ENCODE results near the gene MFSD11. TPM values are rescaled to one million over a fixed set of nuclear protein-coding genes. Genes with fewer than 3 reads are reported as not detected.
"Not testable (repeated sequence)": the region's sequence is repeated elsewhere in the genome, so short reads cannot be mapped to it uniquely, and the experiment has no call there.

Gene MFSD11
- total RNA-seq, 1 donor from 2014 or later = 20.8 TPM

DNA sequence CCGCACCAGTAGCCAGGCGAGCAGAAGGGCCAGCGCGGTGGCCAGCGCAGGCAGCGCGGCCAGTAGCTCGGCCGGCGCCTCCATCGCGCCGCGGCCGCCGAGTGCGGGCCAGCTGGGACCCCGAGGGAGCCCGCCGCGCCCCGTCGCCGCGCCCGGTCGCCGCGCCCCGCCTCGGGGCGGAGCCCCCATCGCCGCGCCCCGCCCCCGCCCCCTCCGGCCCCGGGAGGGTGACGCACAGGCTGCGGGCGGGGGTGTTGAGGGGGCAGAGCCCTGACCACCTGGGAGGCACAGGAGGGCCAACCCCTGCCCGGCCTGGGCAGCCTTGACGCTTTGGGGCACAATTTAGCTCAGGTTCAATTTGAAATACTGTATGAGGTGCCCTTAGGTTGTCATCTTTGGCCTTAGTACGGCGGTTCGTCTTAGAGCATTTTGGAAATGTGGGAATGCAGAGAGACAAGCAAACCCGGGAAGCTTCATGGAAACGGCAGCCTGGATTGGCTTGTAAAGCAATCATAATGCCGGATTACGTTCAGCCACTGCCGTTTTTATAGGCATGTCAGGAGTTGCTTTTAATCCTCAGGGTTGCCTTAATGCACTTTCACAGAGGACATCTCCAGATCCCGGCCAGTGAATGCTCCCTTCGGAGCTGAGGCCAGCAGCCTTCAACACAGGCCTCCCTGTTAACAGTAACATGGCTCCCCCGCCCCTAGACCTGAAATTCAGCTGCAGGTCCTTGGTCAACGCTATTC lies 26.9 kb upstream of the MFSD11 start, which contains the start of gene MXRA7:
TSS of gene MXRA7 (minus strand) at position 103 of the 749 bp plus-strand sequence. CDS start at position 84, 19 bp downstream.
- POLR2A ChIA-PET = interaction anchor here (0.6 to 1.4 kb wide), 4 partner anchors 17 to 779 kb away, joined by 4 to 9 read pairs (median 4); partner anchors contain the start of gene SRSF2
- H3K4me1 Mint-ChIP-seq = peaks cover 23% of the 10 kb centered on the region
- no peaks in the 10 kb centered on the region for H3K9me3 Mint-ChIP-seq
- no peak within 1 kb of the TSS for H3K27ac Mint-ChIP-seq
- TF ChIP-seq, protein P1, sequence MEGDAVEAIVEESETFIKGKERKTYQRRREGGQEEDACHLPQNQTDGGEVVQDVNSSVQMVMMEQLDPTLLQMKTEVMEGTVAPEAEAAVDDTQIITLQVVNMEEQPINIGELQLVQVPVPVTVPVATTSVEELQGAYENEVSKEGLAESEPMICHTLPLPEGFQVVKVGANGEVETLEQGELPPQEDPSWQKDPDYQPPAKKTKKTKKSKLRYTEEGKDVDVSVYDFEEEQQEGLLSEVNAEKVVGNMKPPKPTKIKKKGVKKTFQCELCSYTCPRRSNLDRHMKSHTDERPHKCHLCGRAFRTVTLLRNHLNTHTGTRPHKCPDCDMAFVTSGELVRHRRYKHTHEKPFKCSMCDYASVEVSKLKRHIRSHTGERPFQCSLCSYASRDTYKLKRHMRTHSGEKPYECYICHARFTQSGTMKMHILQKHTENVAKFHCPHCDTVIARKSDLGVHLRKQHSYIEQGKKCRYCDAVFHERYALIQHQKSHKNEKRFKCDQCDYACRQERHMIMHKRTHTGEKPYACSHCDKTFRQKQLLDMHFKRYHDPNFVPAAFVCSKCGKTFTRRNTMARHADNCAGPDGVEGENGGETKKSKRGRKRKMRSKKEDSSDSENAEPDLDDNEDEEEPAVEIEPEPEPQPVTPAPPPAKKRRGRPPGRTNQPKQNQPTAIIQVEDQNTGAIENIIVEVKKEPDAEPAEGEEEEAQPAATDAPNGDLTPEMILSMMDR (IDR thresholded peaks at IDR 0.05) = no peak
- H3K27me3 Mint-ChIP-seq = no peaks in the 10 kb centered on the region
- peaks cover 26% of the 10 kb centered on the region for H3K36me3 Mint-ChIP-seq (ENCODE audit: low read depth)
- peak; percentile 73 for DNase-seq
- CTCF ChIA-PET = interaction anchor here (1.3 kb wide), 1 partner anchor 29 kb away, joined by 5 read pairs; no protein-coding TSS in a partner anchor
- peak; percentile 88 for ATAC-seq (ENCODE audit: low read depth)
- H3K4me3 Mint-ChIP-seq = peak within 1 kb of the TSS; percentile 72
- intact Hi-C loops (cut with micrococcal nuclease) = loop anchor here (1.0 kb wide), 1 partner anchor 15 kb away; the partner anchor contains the start of genes JMJD6 and METTL23

DNA sequence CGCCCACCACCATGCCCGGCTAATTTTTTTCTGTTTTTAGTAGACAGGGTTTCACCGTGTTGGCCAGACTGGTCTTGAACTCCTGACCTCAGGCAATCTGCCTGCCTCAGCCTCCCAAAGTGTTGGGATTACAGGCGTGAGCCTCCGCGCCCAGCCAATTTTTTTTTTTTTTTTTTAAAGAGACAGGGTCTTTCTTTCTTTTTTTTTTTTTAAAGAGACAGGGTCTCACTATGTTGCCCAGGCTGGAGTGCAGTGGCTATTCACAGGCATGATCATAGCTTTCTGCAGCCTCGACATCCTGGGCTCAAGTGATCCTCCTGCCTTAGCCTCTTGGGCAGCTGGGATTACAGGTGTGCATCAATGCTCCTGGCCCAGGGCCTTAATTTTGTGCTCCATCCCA lies 25.6 kb upstream of the MFSD11 start:
- peaks cover 27% of the 10 kb centered on the region for H3K4me1 Mint-ChIP-seq
- intact Hi-C loops (cut with micrococcal nuclease) = not testable (repeated sequence)

DNA sequence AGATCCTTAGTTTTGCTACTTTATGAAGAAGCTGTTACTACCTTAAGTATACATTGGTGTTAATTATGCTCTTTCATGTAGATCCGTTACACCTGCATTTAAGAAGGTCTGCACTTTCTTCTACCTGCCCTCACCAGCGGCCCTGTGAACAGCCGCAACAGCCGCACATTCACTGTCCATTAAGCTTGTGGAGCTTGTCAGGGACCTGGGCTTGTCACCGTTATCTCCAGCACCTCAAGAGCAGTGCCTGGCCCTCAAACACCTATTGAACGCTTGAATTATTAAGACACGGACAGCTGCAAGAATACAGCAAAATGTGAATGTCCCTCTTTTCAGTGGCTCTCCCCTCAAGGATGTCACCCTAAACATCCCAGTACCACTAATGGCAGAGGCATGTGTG lies 24.2 kb upstream of the MFSD11 start:
- ChIA-PET CTCF (interaction anchor here (0.6 to 2.0 kb wide), 5 partner anchors 17 to 190 kb away, joined by 3 to 7 read pairs (median 6); no protein-coding TSS in a partner anchor), POLR2A (interaction anchor here (0.5 to 6.8 kb wide), 4 partner anchors 13 to 248 kb away, joined by 3 to 33 read pairs (median 6); partner anchors contain the start of genes JMJD6, METTL23 and ST6GALNAC2)
- peaks cover 28% of the 10 kb centered on the region for H3K4me1 Mint-ChIP-seq
- intact Hi-C loops (cut with micrococcal nuclease) = loop anchor here (2.0 kb wide), 1 partner anchor 43 kb away; no protein-coding TSS in a partner anchor
- H3K36me3 Mint-ChIP-seq (ENCODE audit: low read depth) = peaks cover 51% of the 10 kb centered on the region
- H3K27me3 Mint-ChIP-seq = no peaks in the 10 kb centered on the region
- H3K9me3 Mint-ChIP-seq = no peaks in the 10 kb centered on the region
- H3K4me3 Mint-ChIP-seq = no peak overlapping the region
- no peak overlapping the region for H3K27ac Mint-ChIP-seq
- TF ChIP-seq, protein P1 (IDR thresholded peaks at IDR 0.05) = no peak
- ATAC-seq (ENCODE audit: low read depth) (no peak), DNase-seq (no peak)

More for the DNA sequence above, 25.6 kb upstream of the MFSD11 start:
- CTCF ChIA-PET = interaction anchor here (1.3 kb wide), 1 partner anchor 30 kb away, joined by 5 read pairs; no protein-coding TSS in a partner anchor
- H3K27ac Mint-ChIP-seq; H3K9me3 Mint-ChIP-seq; H3K4me3 Mint-ChIP-seq; DNase-seq; H3K27me3 Mint-ChIP-seq; ATAC-seq (ENCODE audit: low read depth): not testable (repeated sequence)
- peaks cover 38% of the 10 kb centered on the region for H3K36me3 Mint-ChIP-seq (ENCODE audit: low read depth)
- POLR2A ChIA-PET = interaction anchor here (0.6 to 1.4 kb wide), 3 partner anchors 15 to 1207 kb away, joined by 3 to 9 read pairs (median 4); no protein-coding TSS in a partner anchor

DNA sequence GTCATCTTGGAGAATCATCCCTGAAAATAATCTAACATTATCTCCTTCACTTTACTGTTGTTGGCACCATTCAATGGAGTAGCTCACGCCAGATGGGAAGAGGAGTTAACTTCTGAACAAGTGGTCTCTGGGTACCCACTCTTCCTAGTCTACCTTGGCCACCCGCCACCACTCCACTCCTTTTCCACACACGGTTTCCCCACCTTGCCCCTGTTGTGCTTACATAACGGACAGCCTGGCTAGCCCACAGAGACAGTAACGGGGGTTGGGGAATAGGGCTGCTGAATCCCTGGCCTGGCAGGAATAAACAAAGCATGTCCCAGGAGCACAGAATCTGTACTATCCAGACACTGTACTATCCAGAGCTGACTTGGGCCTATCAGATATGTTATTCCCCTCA lies 23.6 kb upstream of the MFSD11 start:
- ATAC-seq (ENCODE audit: low read depth) = no peak
- CTCF ChIA-PET = interaction anchor here (0.6 to 2.0 kb wide), 7 partner anchors 11 to 210 kb away, joined by 3 to 7 read pairs (median 4); no protein-coding TSS in a partner anchor
- Mint-ChIP-seq H3K27ac (no peak overlapping the region), H3K27me3 (no peaks in the 10 kb centered on the region), H3K4me3 (no peak overlapping the region), H3K4me1 (peaks cover 27% of the 10 kb centered on the region), H3K9me3 (no peaks in the 10 kb centered on the region), H3K36me3 (ENCODE audit: low read depth) (peaks cover 57% of the 10 kb centered on the region)
- no peak for DNase-seq
- POLR2A ChIA-PET = interaction anchor here (0.5 to 6.8 kb wide), 2 partner anchors 13 to 128 kb away, joined by 10 to 33 read pairs; partner anchors contain the start of genes JMJD6, METTL23 and ST6GALNAC2
- TF ChIP-seq, protein P1 (IDR thresholded peaks at IDR 0.05) = no peak
- intact Hi-C loops (cut with micrococcal nuclease) = loop anchor here (2.0 kb wide), 1 partner anchor 44 kb away; no protein-coding TSS in a partner anchor

DNA sequence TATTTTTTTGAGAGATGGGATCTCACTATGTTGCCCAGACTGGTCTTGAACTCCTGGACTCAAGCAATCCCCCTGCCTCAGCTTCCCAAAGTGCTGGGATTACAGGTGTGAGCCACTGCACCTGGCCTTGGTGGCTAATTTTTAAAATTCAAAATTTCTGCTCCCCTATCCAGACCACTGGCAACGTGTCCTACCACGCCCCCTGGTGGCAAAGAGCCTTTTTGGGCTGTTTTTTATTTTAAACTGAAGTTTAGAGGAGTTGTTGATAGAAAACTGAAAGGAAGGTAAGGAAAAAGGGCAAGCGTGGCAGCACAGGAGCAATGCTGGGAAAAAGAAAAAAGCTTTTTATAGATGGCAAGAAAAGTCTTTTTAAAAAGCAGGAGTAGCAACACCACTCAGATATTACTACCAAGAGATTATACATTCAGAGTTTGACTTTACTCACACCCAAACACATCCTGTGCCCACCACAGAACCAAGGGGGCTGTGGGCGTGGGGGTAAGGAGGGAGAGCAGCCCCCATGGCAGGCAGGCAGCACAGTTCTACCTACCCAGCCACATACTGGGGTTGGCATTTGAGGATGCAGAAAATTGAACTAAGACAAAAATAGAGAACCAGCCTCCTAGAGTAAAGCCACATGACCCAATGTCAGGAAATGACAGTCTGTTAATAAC lies 23.0 kb upstream of the MFSD11 start:
- H3K4me3 Mint-ChIP-seq = peak overlapping the region; percentile 39
- intact Hi-C loops (cut with micrococcal nuclease) = loop anchor here (1.0 to 2.0 kb wide), 3 partner anchors 44 to 192 kb away; no protein-coding TSS in a partner anchor
- H3K9me3 Mint-ChIP-seq = no peaks in the 10 kb centered on the region
- peak overlapping the region; percentile 78 for H3K27ac Mint-ChIP-seq
- peaks cover 27% of the 10 kb centered on the region for H3K4me1 Mint-ChIP-seq
- no peaks in the 10 kb centered on the region for H3K27me3 Mint-ChIP-seq
- CTCF ChIA-PET = interaction anchor here (0.7 to 2.0 kb wide), 5 partner anchors 10 to 211 kb away, joined by 3 to 7 read pairs (median 4); no protein-coding TSS in a partner anchor
- H3K36me3 Mint-ChIP-seq (ENCODE audit: low read depth) = peaks cover 63% of the 10 kb centered on the region
- POLR2A ChIA-PET = interaction anchor here (6.8 kb wide), 1 partner anchor 12 kb away, joined by 33 read pairs; the partner anchor contains the start of genes JMJD6 and METTL23
- TF ChIP-seq, protein P1 (IDR thresholded peaks at IDR 0.05) = peak; percentile 76
- ATAC-seq (ENCODE audit: low read depth) (peak; percentile 29), DNase-seq (peak; percentile 56)

Measured in activated B cell treated with CpG ODN at 0.5 μM for 24 hours (primary cell).